ENCODE measurements around the gene SOWAHD. TPM values are rescaled to one million over a fixed set of nuclear protein-coding genes. Genes with fewer than 3 reads are reported as not detected.
"Not testable (repeated sequence)": the region's sequence is repeated elsewhere in the genome, so short reads cannot be mapped to it uniquely, and the experiment has no call there.

SOWAHD gene
- total RNA-seq, 4 donors from 2014 or later: 0.64 to 1.5 TPM; not detected in 2

- no peak for DNase-seq
- Histone ChIP-seq H3K4me1 (no peaks in the 10 kb centered on the region), H3K27me3 (no peaks in the 10 kb centered on the region), H3K27ac (no peak overlapping the region), H3K9me3 (no peaks in the 10 kb centered on the region), H3K36me3 (no peaks in the 10 kb centered on the region), H3K4me3 (no peak overlapping the region)
- no peak for TF ChIP-seq POLR2A (IDR thresholded peaks at IDR 0.05)
- no peak for TF ChIP-seq CTCF (IDR thresholded peaks at IDR 0.05)
- TF ChIP-seq POLR2AphosphoS5 (IDR thresholded peaks at IDR 0.05): no peak
- no peak for TF ChIP-seq EP300 (IDR thresholded peaks at IDR 0.05; ENCODE audit: low read depth)
- 41% methylated on average over 4 of the region's 4 CpGs; no CpG with 5 or more reads in 1 of the 2 donors for WGBS, 2 donors (ENCODE audit: low coverage in 1 of 2)
- in situ Hi-C loops (cut with MboI; ENCODE audit: low pct_ligation_motif_present in 1 of 4, low pct_unique_long_range_greater_than_20kb in 1 of 4, low sequenced_read_pairs in 3 of 4) (loop anchor here in 1 of 4 donors (25.0 kb wide), 1 partner anchor 233 kb away; no protein-coding TSS in a partner anchor), intact Hi-C loops (cut with DNase I; ENCODE audit: low total_unique reads) (no loop called here)
These were observed 13.0 kb upstream of the SOWAHD start for GRCh38 chrX:119745283-119745848.

GRCh38 chrX:119750131-119750530 is 8.3 kb upstream of the SOWAHD start:
- H3K4me3 ChIP-seq; H3K36me3 ChIP-seq; H3K4me1 ChIP-seq; DNase-seq; in situ Hi-C loops (cut with MboI; ENCODE audit: low pct_ligation_motif_present in 1 of 4, low pct_unique_long_range_greater_than_20kb in 1 of 4, low sequenced_read_pairs in 3 of 4); intact Hi-C loops (cut with DNase I; ENCODE audit: low total_unique reads); H3K27ac ChIP-seq; H3K27me3 ChIP-seq; H3K9me3 ChIP-seq: not testable (repeated sequence)
- 73% methylated on average over 9 of the region's 9 CpGs; no CpG with 5 or more reads in 1 of the 2 donors for WGBS, 2 donors (ENCODE audit: low coverage in 1 of 2)

- intact Hi-C loops (cut with DNase I; ENCODE audit: low total_unique reads); in situ Hi-C loops (cut with MboI; ENCODE audit: low pct_ligation_motif_present in 1 of 4, low pct_unique_long_range_greater_than_20kb in 1 of 4, low sequenced_read_pairs in 3 of 4); H3K4me3 ChIP-seq; DNase-seq; H3K36me3 ChIP-seq; H3K9me3 ChIP-seq; H3K4me1 ChIP-seq; H3K27ac ChIP-seq; H3K27me3 ChIP-seq: not testable (repeated sequence)
- 100% methylated on average over 10 of the region's 27 CpGs; no CpG with 5 or more reads in 1 of the 2 donors for WGBS, 2 donors (ENCODE audit: low coverage in 1 of 2)
These were observed 7.6 kb upstream of the SOWAHD start for GRCh38 chrX:119750751-119751150.

GRCh38 chrX:119753001-119753400 is 5.4 kb upstream of the SOWAHD start:
- H3K4me3 ChIP-seq: no peak overlapping the region
- no peak overlapping the region for H3K27ac ChIP-seq
- intact Hi-C loops (cut with DNase I; ENCODE audit: low total_unique reads) (no loop called here), in situ Hi-C loops (cut with MboI; ENCODE audit: low pct_ligation_motif_present in 1 of 4, low pct_unique_long_range_greater_than_20kb in 1 of 4, low sequenced_read_pairs in 3 of 4) (no loop called here)
- no peaks in the 10 kb centered on the region for H3K9me3 ChIP-seq
- no peaks in the 10 kb centered on the region for H3K27me3 ChIP-seq
- TF ChIP-seq POLR2AphosphoS5 (IDR thresholded peaks at IDR 0.05) (no peak), POLR2A (IDR thresholded peaks at IDR 0.05) (no peak), EP300 (IDR thresholded peaks at IDR 0.05; ENCODE audit: low read depth) (no peak), CTCF (IDR thresholded peaks at IDR 0.05) (no peak)
- WGBS, 2 donors (ENCODE audit: low coverage in 1 of 2): 94% methylated on average over 3 of the region's 3 CpGs; no CpG with 5 or more reads in 1 of the 2 donors
- H3K4me1 ChIP-seq: peaks cover 0 to 16% (median 0%) of the 10 kb centered on the region in 4 donors
- H3K36me3 ChIP-seq: no peaks in the 10 kb centered on the region
- no peak for DNase-seq

DNA sequence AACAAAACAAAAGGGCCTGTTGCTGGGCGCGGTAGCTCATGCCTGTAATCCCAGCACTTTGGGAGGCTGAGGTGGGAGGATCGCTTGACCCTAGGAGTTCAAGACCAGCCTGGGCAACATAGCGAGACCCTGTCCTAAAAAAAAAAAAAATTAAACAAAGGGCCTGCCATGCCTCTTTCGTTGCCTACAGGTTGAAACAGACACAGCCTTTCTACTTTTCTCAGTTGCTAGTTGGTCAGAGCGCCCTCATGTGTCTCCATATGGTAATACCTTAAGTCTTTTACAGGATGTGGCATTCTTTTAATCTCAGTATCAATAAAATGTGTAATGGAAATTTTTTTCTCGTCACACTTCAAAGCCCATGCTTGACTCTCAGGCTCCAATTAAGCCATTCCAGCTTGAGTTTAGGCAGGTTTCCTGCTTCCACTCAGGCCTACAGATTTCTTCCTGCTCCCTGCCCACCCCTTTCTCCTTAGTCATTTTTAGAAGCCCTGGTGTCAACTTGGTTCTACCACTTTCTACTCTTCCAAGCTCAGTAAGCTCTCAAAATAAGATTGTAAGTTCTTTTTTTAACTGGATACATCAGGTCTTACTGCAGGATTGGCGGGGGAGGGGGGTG is 4.6 kb upstream of the SOWAHD start:
- intact Hi-C loops (cut with DNase I; ENCODE audit: low total_unique reads) (no loop called here), in situ Hi-C loops (cut with MboI; ENCODE audit: low pct_ligation_motif_present in 1 of 4, low pct_unique_long_range_greater_than_20kb in 1 of 4, low sequenced_read_pairs in 3 of 4) (no loop called here)
- Histone ChIP-seq H3K4me1 (peaks cover 0 to 18% (median 1%) of the 10 kb centered on the region in 4 donors), H3K27ac (no peak overlapping the region), H3K27me3 (no peaks in the 10 kb centered on the region), H3K36me3 (no peaks in the 10 kb centered on the region), H3K9me3 (no peaks in the 10 kb centered on the region), H3K4me3 (no peak overlapping the region)
- peak; percentile 32 for DNase-seq
- peak; percentile 32 to 54 (median 43) for TF ChIP-seq CTCF (IDR thresholded peaks at IDR 0.05)
- TF ChIP-seq EP300 (IDR thresholded peaks at IDR 0.05; ENCODE audit: low read depth): no peak
- 54% methylated on average over 8 of the region's 8 CpGs; no CpG with 5 or more reads in 1 of the 2 donors for WGBS, 2 donors (ENCODE audit: low coverage in 1 of 2)
